Stimulated activated CD4-positive, alpha-beta T cell treated with anti-CD3 and anti-CD28 coated beads, Interleukin-4, amount 100 ng/mL, for 24 hours (primary cell): ENCODE results near the gene ATP11C.
"Not testable (repeated sequence)": the region's sequence is repeated elsewhere in the genome, so short reads cannot be mapped to it uniquely, and the experiment has no call there.

ENCODE experiments used
- DNase-seq: peaks from one replicate; pipeline ENCODE4 v3.0.0-alpha.2; 2020

The ATP11C gene

GRCh38 chrX:139708067-139708466, 224.8 kb downstream of the ATP11C start, which contains the start of gene MCF2:
MCF2 (minus strand) TSS chrX:139708167; CDS start chrX:139651744, 56,423 bp downstream.
- DNase-seq = no peak

- no peak for DNase-seq
Observed at GRCh38 chrX:139702658-139703057, 230.2 kb downstream of the ATP11C start.

GRCh38 chrX:139692908-139693307, 239.9 kb downstream of the ATP11C start:
- DNase-seq = no peak

GRCh38 chrX:139692506-139692849, 240.4 kb downstream of the ATP11C start:
- no peak for DNase-seq

- DNase-seq = no peak
Observed at GRCh38 chrX:139691843-139692505, 240.9 kb downstream of the ATP11C start.

- no peak for DNase-seq
Observed at GRCh38 chrX:139691493-139691842, 241.4 kb downstream of the ATP11C start.

- not testable (repeated sequence) for DNase-seq
Observed at GRCh38 chrX:139685175-139685574, 247.7 kb downstream of the ATP11C start.

GRCh38 chrX:139680356-139680755, 252.5 kb downstream of the ATP11C start:
- DNase-seq = no peak
